ENCODE results near the gene GJD3. TPM values are rescaled to one million over a fixed set of nuclear protein-coding genes. Genes with fewer than 3 reads are reported as not detected.

GJD3 gene
- total and polyA plus RNA-seq, 9 of the 15 experiments (the other 6 are each of a cell fraction or from before 2014, with no cell fraction given): 0.17 to 0.38 TPM; not detected in 7

- TF ChIP-seq CREM (IDR thresholded peaks at IDR 0.05; ENCODE audit: low read depth) (peak; percentile 46; the same call in 1 of the 2 replicates), MXI1 (IDR thresholded peaks at IDR 0.05; ENCODE audit: low read depth, low read length) (peak; percentile 66), PRPF4 (IDR thresholded peaks at IDR 0.05; ENCODE audit: insufficient read depth, low read depth, low read length, poor library complexity, severe bottlenecking) (no peak), CCNT2 (IDR thresholded peaks at IDR 0.05; ENCODE audit: borderline replicate concordance, extremely low read depth, insufficient read length, low read depth, low read length) (peak; percentile 11), HDAC1 (IDR thresholded peaks at IDR 0.05) (peak in 1 of 2 experiments; percentile 41; a peak in 2 of 4 replicates), ELF2 (CRISPR knock-in tag; IDR thresholded peaks at IDR 0.05) (peak; percentile 72; the same call in 1 of the 2 replicates), CREB3L1 (IDR thresholded peaks at IDR 0.05; ENCODE audit: borderline replicate concordance, low read depth) (0 out of 2 replicates have a peak, but pooled peaks have one; percentile 35), DNMT1 (IDR thresholded peaks at IDR 0.05) (no peak), RB1 (IDR thresholded peaks at IDR 0.05; ENCODE audit: low read depth) (peak; percentile 28; the same call in 1 of the 2 replicates), PBX2 (CRISPR knock-in tag; IDR thresholded peaks at IDR 0.05; ENCODE audit: low read depth) (peak; percentile 76), PBX2 (tag; conservative IDR thresholded peaks at IDR 0.05; ENCODE audit: low read depth) (peak; percentile 94), ZNF589 (CRISPR knock-in tag; IDR thresholded peaks at IDR 0.05; ENCODE audit: low read depth) (no peak; the same call in 1 of the 2 replicates), ZNF740 (CRISPR knock-in tag; IDR thresholded peaks at IDR 0.05) (peak; percentile 95), ZNF740 (tag; IDR thresholded peaks at IDR 0.05) (peak in 1 of 2 experiments; percentile 95; a peak in 2 of 4 replicates), LEF1 (IDR thresholded peaks at IDR 0.05) (peak; percentile 62), EP400 (IDR thresholded peaks at IDR 0.05) (peak; percentile 55), ZBTB7A (IDR thresholded peaks at IDR 0.05; ENCODE audit: borderline replicate concordance, control insufficient read depth, low read depth, low read length) (peak; percentile 10; the same call in 1 of the 2 replicates), SUPT5H (IDR thresholded peaks at IDR 0.05) (0 out of 2 replicates have a peak, but pooled peaks have one; percentile 29), NR2C1 (IDR thresholded peaks at IDR 0.05) (peak; percentile 44; the same call in 1 of the 2 replicates), NR2C1 (tag; IDR thresholded peaks at IDR 0.05) (no peak), SMARCE1 (IDR thresholded peaks at IDR 0.05) (peak; percentile 85), TARDBP (IDR thresholded peaks at IDR 0.05) (peak; percentile 46; the same call in 1 of the 2 replicates), MAX (CRISPR knock-in tag; IDR thresholded peaks at IDR 0.05) (0 out of 2 replicates have a peak, but pooled peaks have one; percentile 16)
Observed at GRCh38 chr17:40322358-40323315, 41.9 kb downstream of the GJD3 start (continued).

Measured in K562 (cell line).